HEK293 (cell line): Measurements from ENCODE around the gene TTC24.

ENCODE experiments used
- HOXC10 ChIP-seq: sonication (generic); formaldehyde crosslinking; IDR thresholded peaks from 2 replicates; pipeline ENCODE4 v1.8.1; 2023; ENCODE audit warnings: mild to moderate bottlenecking, missing genetic modification reagents
- KLF16 ChIP-seq: fragments of 450-650 bp; formaldehyde crosslinking; IDR thresholded peaks from 2 replicates; pipeline ENCODE4 v1.5.1; 2017; ENCODE audit warnings: missing biosample characterization, missing genetic modification characterization
- OVOL3 ChIP-seq: fragments of 450-650 bp; formaldehyde crosslinking; IDR thresholded peaks from 2 replicates; pipeline ENCODE4 v1.5.1; 2016; ENCODE audit warnings: missing biosample characterization, missing genetic modification characterization
- PATZ1 ChIP-seq: fragments of 450-650 bp; formaldehyde crosslinking; IDR thresholded peaks from 2 replicates; pipeline ENCODE4 v1.5.1; 2016; ENCODE audit warnings: missing biosample characterization, missing genetic modification characterization
- SALL2 ChIP-seq: fragments of 450-650 bp; formaldehyde crosslinking; IDR thresholded peaks from 2 replicates; pipeline ENCODE4 v1.5.0; 2017; ENCODE audit warnings: missing biosample characterization, mild to moderate bottlenecking, missing genetic modification characterization, borderline replicate concordance
- SP7 ChIP-seq: fragments of 450-650 bp; formaldehyde crosslinking; IDR thresholded peaks from 2 replicates; pipeline ENCODE4 v1.5.1; 2016; ENCODE audit warnings: missing biosample characterization, missing genetic modification characterization
- TRIM28 ChIP-seq: IDR thresholded peaks from 2 replicates; pipeline ENCODE4 v1.6.1; 2011; ENCODE audit warnings: low read length, control low read depth, borderline replicate concordance
- WT1 ChIP-seq: fragments of 450-650 bp; formaldehyde crosslinking; IDR thresholded peaks from 2 replicates; pipeline ENCODE4 v1.5.1; 2016; ENCODE audit warnings: missing biosample characterization, missing genetic modification characterization
- YY2 ChIP-seq: fragments of 450-650 bp; formaldehyde crosslinking; IDR thresholded peaks from 2 replicates; pipeline ENCODE4 v1.5.1; 2016; ENCODE audit warnings: missing biosample characterization, missing genetic modification characterization
- ZBTB21 ChIP-seq: fragments of 450-650 bp; formaldehyde crosslinking; IDR thresholded peaks from 2 replicates; pipeline ENCODE4 v1.5.1; 2017; ENCODE audit warnings: missing biosample characterization, missing genetic modification characterization
- ZFP41 ChIP-seq: fragments of 450-650 bp; formaldehyde crosslinking; IDR thresholded peaks from 2 replicates; pipeline ENCODE4 v1.5.1; 2016; ENCODE audit warnings: missing biosample characterization, missing genetic modification characterization, borderline replicate concordance
- ZNF114 ChIP-seq: fragments of 450-650 bp; formaldehyde crosslinking; IDR thresholded peaks from 2 replicates; pipeline ENCODE4 v1.5.0; 2017; ENCODE audit warnings: missing biosample characterization, missing genetic modification characterization
- ZNF138 ChIP-seq: fragments of 450-650 bp; formaldehyde crosslinking; IDR thresholded peaks from 2 replicates; pipeline ENCODE4 v1.5.1; 2016; ENCODE audit warnings: missing biosample characterization, missing genetic modification characterization, borderline replicate concordance
- ZNF223 ChIP-seq: fragments of 450-650 bp; formaldehyde crosslinking; IDR thresholded peaks from 2 replicates; pipeline ENCODE4 v1.5.1; 2016; ENCODE audit warnings: missing biosample characterization, missing genetic modification characterization
- ZNF302 ChIP-seq: fragments of 450-650 bp; formaldehyde crosslinking; IDR thresholded peaks from 2 replicates; pipeline ENCODE4 v1.5.1; 2016; ENCODE audit warnings: missing biosample characterization, missing genetic modification characterization, low read depth
- ZNF423 ChIP-seq: fragments of 450-650 bp; formaldehyde crosslinking; IDR thresholded peaks from 2 replicates; pipeline ENCODE4 v1.5.1; 2016; ENCODE audit warnings: missing biosample characterization, missing genetic modification characterization
- ZNF426 ChIP-seq: fragments of 450-650 bp; formaldehyde crosslinking; IDR thresholded peaks from 2 replicates; pipeline ENCODE4 v1.5.1; 2017; ENCODE audit warnings: missing biosample characterization, missing genetic modification characterization, mild to moderate bottlenecking, inconsistent platforms, moderate library complexity
- ZNF501 ChIP-seq: fragments of 450-650 bp; formaldehyde crosslinking; IDR thresholded peaks from 2 replicates; pipeline ENCODE4 v1.5.1; 2016; ENCODE audit warnings: missing biosample characterization, missing genetic modification characterization
- ZNF513 ChIP-seq: fragments of 450-650 bp; IDR thresholded peaks from 2 replicates; pipeline ENCODE4 v1.5.1; 2018; ENCODE audit warnings: missing biosample characterization, missing genetic modification characterization
- ZNF518A ChIP-seq: fragments of 450-650 bp; formaldehyde crosslinking; conservative IDR thresholded peaks from 2 replicates; pipeline ENCODE4 v1.5.1; 2016; ENCODE audit warnings: low read depth, missing biosample characterization, missing genetic modification characterization
- ZNF558 ChIP-seq: fragments of 450-650 bp; formaldehyde crosslinking; IDR thresholded peaks from 2 replicates; pipeline ENCODE4 v1.5.1; 2016; ENCODE audit warnings: missing biosample characterization, missing genetic modification characterization
- ZNF629 ChIP-seq: fragments of 450-650 bp; formaldehyde crosslinking; IDR thresholded peaks from 2 replicates; pipeline ENCODE4 v1.5.1; 2017; ENCODE audit warnings: missing biosample characterization, missing genetic modification characterization
- ZNF645 ChIP-seq: fragments of 450-650 bp; formaldehyde crosslinking; IDR thresholded peaks from 2 replicates; pipeline ENCODE4; 2016; ENCODE audit warnings: missing biosample characterization, missing genetic modification characterization
- ZNF658 ChIP-seq: fragments of 450-650 bp; formaldehyde crosslinking; IDR thresholded peaks from 2 replicates; pipeline ENCODE4; 2016; ENCODE audit warnings: missing biosample characterization, missing genetic modification characterization
- ZNF670 ChIP-seq: fragments of 450-650 bp; formaldehyde crosslinking; IDR thresholded peaks from 2 replicates; pipeline ENCODE4 v1.5.1; 2016; ENCODE audit warnings: missing biosample characterization, missing genetic modification characterization, low read depth
- ZNF701 ChIP-seq: fragments of 450-650 bp; formaldehyde crosslinking; IDR thresholded peaks from 2 replicates; pipeline ENCODE4 v1.5.1; 2016; ENCODE audit warnings: missing biosample characterization, missing genetic modification characterization
- ZNF768 ChIP-seq: fragments of 450-650 bp; formaldehyde crosslinking; IDR thresholded peaks from 2 replicates; pipeline ENCODE4 v1.5.1; 2018; ENCODE audit warnings: missing biosample characterization, mild to moderate bottlenecking, missing genetic modification characterization
- ZNF843 ChIP-seq: fragments of 450-650 bp; formaldehyde crosslinking; IDR thresholded peaks from 2 replicates; pipeline ENCODE4 v1.5.1; 2016; ENCODE audit warnings: missing biosample characterization, missing genetic modification characterization
- ZSCAN30 ChIP-seq: fragments of 450-650 bp; IDR thresholded peaks from 2 replicates; pipeline ENCODE4 v1.5.1; 2018; ENCODE audit warnings: missing biosample characterization, mild to moderate bottlenecking, missing genetic modification characterization, moderate library complexity
- ZXDB ChIP-seq: fragments of 450-650 bp; formaldehyde crosslinking; IDR thresholded peaks from 2 replicates; pipeline ENCODE4 v1.5.1; 2016; ENCODE audit warnings: missing biosample characterization, missing genetic modification characterization

The TTC24 gene

GRCh38 chr1:156601122-156601830, 21.8 kb downstream of the TTC24 start, which contains the start of gene GPATCH4 (continued):
- no peak for TF ChIP-seq PATZ1 (tag by site-specific recombination)
- TF ChIP-seq SP7, result peak; percentile 64
- no peak for TF ChIP-seq ZNF658
- peak; percentile 87 for TF ChIP-seq ZNF501 (tag by site-specific recombination)
- TF ChIP-seq ZNF138 (tag by site-specific recombination), result no peak
- TF ChIP-seq ZNF513 (tag by site-specific recombination), result no peak
- no peak for TF ChIP-seq ZNF223
- no peak for TF ChIP-seq ZNF114
- TF ChIP-seq ZNF670 (tag by site-specific recombination), result no peak
- no peak for TF ChIP-seq ZNF768 (tag by site-specific recombination)
- peak; percentile 79 for TF ChIP-seq ZXDB
- no peak for TF ChIP-seq ZNF843 (tag by site-specific recombination)
- TF ChIP-seq HOXC10, result no peak
- peak; percentile 96 for TF ChIP-seq YY2 (tag by site-specific recombination)
- 0 out of 2 replicates have a peak, but pooled peaks have one; percentile 31 for TF ChIP-seq TRIM28
- peak; percentile 53; the same call in 1 of the 2 replicates for TF ChIP-seq KLF16
- peak; percentile 47; the same call in 1 of the 2 replicates for TF ChIP-seq ZSCAN30 (tag by site-specific recombination)
- TF ChIP-seq ZNF629, result peak; percentile 75
- no peak for TF ChIP-seq WT1 (tag by site-specific recombination)
- TF ChIP-seq ZNF701 (tag by site-specific recombination), result no peak
- TF ChIP-seq ZNF426 (tag by site-specific recombination), result no peak
- TF ChIP-seq ZNF558 (tag by site-specific recombination), result no peak
- TF ChIP-seq OVOL3 (tag by site-specific recombination), result no peak
- TF ChIP-seq ZNF302 (tag by site-specific recombination), result no peak
- no peak for TF ChIP-seq ZNF423 (tag by site-specific recombination)
- no peak for TF ChIP-seq ZFP41
- peak; percentile 57 for TF ChIP-seq ZNF518A (tag by site-specific recombination)
- no peak for TF ChIP-seq ZNF645 (tag by site-specific recombination)
- no peak for TF ChIP-seq SALL2 (tag by site-specific recombination)
- peak; percentile 35; the same call in 1 of the 2 replicates for TF ChIP-seq ZBTB21 (tag by site-specific recombination)
